ENCODE measurements around the gene DLGAP1.
"Not testable (repeated sequence)": the region's sequence is repeated elsewhere in the genome, so short reads cannot be mapped to it uniquely, and the experiment has no call there.

DLGAP1 gene

DNA sequence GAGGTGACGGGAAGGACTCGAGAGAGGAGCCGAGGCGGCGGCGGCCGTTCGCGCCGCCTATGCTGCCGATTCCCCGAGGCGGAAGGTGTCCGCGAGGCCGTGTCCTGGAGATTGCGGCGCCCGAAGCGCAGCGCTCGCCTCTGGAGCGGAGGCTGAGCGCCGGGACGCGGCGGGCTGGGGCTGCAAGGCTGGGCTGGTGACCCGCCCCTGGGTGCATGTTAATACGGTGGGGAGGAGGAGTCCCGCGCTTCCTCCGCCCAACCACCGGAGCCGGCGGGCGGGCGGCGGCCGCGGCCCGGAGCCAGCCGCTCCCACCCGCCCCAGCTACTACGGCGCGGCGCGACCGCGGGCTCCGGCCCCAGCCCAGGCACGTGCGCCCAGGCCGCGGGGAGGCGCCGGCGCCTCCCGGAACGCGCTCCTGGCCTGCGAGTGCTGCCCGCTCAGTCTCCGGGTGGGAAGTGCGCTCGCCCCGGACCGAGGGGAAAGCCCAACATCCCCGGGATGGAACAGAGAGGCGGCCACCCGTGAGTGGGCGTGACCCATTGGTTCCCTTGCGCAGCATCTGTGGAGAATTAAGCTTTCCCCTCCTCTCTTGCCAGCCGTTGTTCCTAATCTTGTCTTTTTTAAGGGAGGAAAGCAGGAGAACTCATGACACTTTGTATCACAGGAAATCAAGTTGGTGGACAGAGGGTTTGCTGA lies at the start of gene DLGAP1:
Gene DLGAP1 (minus strand): TSS at position 195 of the 699 bp plus-strand sequence.
- DNase-seq = no peak

DNA sequence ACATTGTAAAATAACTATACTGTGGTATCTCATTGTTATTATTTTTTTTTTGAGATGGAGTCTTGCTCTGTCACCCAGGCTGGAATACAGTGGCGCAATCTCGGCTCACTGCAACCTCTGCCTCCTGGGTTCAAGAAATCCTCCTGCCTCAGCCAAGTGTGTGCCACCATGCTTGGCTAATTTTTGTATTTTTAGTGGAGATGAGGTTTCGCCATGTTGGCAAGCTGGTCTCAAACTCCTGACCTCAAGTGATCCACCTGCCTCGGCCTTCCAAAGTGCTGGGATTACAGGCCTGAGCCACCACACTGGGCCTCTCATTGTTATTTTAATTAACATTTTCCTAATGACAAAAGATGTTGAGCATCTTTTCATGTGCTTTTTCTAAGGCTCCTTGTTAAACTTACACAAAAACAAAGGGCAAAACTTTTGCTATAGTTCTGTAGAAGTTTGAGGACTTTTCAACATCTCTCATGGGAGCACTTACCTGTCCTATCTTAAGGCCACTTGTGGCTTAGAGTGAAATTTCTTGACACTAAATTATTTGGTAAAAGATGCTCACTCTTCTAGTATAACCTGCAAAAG lies 39.7 kb upstream of the DLGAP1 start:
- DNase-seq = not testable (repeated sequence)

DNA sequence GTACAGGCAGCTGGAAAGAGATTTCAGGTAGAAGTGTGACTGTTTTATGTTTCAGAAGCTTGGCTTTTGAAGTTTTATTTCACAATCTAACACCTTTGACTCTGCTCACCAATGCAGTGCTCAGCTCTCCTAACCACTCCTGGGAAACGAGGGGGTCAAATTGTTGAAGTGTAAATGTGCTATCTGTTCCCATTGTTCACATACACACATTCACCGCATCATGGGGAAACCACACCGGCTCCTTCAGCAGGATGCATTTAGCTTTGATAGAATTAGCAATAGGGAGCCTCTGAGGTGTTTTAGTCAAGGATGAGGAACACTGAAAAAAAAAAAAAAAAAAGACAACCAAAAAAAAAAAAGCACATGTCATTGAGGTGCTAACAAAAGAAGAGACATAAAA lies 13.4 kb upstream of the DLGAP1 start:
- DNase-seq = no peak

DNA sequence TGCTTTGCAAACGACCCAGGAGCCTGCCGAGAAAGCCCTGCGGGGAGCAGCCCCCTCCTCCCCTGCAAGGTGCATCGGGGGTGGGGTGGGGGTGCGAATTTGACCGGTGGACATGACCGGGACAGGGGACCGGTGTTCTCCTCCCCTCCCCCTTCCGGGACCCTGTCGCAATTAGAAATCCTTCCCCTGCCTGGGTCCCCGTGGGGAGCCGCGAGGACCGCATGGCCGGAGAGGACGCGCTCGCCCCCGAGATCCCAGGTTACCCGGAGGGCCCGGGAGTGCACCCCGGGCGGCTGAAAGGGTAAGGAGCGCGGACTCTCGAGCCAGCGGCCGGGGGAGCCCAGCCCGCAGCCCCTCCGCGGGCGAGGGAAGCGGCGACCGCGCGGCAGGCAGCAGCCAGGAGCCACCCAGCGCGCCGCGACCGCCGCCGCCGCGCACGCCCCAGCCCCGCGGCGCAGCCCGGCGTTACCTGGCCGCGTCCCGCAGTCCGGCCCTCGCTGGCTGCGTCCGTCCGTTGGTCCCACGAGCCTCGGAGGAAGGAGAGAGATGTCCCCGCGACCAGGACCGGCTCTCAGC lies 482 bp downstream of the DLGAP1 start:
- DNase-seq = no peak

DNA sequence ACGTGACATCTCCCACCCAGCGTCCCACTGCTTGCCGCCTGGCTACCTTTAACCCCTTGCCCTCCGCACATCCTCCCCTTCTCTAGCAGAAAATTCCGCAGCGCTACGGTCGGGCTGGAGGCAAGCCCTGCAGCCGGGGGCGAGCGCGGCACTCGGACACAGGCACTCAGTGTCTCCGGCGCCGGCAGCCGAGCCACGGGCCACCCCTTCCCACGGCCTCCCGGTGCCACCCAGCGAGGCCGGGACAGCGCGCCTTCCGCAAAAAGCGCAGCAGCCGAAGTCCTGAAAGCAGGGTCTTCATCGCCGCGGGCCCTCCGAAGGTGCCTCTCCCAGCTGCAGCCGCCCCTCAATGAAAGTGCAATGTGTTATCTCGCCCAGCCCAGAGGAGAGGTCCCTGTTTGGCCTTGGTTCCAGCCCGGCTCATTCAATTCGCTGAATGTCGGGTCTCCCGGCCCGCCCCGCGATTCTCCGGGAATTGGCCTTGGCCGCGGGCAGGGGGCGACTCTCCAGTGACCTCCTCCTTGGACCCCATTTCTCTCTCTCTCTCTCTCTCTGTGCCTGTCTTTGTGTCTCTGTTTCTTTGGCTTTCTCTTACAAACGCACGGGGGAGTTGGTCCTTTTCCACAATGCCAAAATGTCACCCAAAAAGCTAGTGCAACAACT lies 1.1 kb downstream of the DLGAP1 start:
- DNase-seq = no peak

DNA sequence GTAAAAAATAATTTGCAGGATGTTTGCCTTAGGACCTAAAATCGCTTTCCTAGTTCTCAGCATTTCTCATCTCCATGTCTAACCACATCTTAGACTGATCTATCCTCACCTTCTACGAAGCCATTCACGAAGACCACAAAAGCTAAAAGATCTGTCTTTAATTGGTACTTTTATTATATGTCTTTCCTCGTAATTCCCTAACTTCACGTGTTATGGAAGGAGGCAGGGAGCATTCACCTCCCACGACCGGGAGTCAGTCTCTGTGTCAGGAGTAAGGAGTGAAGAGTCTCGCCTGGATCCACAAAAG lies 1.6 kb downstream of the DLGAP1 start:
- DNase-seq = no peak

DNA sequence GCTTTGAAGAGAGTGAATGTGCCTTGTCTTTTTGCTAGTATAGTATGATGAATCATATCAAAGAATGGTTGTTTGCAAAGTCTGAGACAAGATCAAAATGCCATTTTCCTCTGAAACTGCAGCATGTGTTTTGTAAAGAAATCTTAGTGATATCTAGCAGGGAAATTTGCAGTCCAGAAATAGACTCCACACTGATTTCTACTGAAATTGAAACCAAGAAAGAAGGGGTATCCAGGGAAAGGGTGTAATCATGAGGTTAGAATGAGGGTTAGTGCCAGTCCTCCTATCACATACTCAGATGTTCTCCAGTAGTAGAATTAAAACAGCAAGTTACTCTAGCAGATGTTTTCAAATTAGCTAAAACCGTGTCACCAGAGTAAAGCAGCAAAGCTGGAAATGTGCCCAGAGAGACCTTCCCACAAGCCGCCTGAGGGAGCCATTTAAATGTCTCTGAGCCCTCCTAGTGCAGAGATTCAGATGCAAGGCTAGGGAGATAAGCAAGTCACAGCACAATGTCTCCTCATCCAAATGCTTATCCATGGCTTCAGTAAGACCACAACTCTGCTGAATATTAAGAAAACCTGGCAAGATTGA lies 4.9 kb downstream of the DLGAP1 start:
- DNase-seq = no peak

DNA sequence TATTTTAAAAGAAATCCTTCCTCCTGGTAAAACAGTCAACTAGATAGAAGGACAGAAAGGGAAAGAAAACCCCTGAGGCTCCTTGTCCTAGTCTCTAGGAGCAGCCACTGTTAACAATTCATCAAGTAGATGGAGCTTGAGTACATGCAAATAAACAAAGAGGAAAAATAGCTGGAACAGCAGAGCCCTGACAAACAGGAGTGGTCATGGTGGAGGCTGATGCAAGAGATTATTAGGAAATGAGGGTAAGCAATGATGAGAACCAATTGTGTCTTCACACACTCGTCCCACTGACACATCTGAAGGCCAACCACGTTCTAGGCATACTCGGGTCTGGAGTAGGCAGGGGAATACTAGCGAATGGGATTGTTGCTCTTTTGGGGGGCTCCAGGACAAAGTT lies 9.2 kb downstream of the DLGAP1 start:
- DNase-seq = no peak

DNA sequence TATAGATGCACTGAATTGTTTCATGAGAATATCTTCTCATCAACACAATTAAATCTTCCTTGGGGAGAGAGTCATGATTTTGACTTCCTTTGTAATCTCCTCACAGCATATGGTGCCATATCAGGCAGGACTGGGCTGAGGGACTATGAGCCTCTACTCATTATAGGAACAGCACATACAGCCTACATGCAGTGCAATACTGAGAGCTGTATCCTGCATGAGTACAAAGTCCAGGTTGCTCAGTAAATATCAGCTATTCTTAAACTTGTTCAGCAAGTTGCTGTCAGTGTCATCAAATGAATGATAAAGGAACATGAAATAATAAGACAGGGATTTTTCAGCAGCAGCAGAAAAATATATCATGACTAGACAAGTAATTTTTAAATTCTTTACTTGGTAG lies 10.8 kb downstream of the DLGAP1 start:
- DNase-seq = no peak

DNA sequence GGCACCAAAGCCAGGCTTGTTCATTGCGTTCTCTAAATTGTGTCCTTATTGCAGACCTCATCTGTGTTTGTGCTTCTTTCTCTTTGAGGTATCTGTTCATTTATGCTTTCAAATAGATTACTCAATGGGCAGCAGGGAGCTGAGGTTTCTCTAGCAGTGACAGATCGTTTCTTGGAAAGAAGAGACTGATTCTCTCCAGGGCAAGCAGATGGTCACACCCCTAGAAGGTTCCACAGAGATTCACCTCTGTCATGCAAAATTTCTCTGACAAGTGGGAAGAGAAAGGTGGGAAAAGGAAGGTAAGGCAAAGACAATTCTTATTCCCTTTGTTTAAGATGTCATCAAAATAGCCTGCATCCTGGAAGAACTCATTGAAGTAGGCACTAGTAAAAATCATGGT lies 14.0 kb downstream of the DLGAP1 start:
- no peak for DNase-seq

DNA sequence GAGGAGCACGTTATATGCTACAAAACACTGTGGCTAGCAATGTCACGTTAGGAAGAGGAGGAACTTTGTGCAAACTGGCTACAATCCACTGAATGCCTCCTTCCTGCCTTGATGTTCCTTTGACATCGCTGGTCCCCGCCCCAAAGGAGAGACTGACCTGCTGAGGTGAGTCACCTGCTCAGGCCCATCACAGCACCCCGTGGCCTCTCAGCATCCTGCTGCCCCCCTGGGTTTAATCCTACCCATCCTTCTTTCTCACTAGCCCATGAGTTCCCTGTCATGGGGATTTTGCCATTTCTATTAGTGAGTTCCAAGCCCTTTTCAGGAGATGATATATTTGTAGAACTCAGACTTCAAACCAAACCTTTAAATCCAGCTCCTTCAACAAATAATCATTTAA lies 16.2 kb downstream of the DLGAP1 start:
- no peak for DNase-seq

DNA sequence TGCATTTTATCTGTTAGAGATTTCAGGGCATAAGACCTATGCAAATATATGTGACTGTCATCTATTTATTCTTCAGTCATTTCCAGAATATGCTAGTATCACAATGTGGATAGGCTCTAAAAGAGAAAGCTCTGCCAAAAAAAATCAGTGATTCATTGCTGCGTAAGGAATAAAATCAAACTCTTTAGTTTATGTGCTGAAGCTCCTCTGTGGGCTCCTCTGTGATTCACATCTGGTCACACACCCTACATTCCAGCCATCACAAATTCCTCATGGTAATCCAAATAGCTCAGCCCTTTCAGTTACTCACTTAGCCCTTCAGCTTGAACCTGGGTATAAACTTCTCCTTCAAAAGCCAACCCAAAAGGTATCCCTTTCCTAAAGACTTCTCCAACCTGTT lies 21.4 kb downstream of the DLGAP1 start:
- DNase-seq = no peak

DNA sequence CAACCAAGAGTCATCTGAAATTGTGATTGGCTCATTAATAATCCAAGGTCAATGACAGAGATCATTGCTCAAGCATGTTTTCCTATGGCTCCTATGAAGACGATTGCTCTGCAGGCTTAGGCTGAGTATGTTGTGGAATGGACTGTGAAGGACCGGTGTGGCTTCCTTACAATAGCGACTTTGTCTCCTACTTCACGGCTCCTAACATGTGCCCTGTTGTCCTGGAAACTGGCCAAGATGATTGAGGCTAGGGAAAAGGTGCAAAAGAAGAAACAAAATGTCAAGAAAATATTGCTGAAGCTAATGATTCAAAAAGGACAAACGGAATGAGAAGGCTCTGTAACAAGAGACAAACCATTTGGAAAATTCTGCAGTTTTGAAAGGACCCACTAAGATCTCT lies 24.3 kb downstream of the DLGAP1 start:
- no peak for DNase-seq

DNA sequence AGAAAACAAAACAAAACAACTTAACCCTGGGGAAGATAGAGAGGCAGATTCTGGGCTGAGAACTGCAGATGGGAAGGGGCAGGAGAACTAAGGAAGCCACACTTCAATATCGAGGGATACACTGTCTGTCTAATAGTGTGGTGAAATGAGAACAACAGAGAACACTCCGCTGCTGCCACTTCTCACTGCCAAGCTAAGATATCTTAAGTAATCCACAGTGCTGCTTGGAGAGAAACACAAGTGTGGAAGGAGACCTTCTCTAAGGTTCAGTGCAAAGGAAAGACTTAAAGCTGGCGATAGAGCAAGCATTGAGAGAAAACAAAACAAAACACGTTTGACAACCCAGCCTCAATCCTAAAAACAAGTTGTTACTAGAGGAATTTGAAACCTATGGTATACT lies 37.4 kb downstream of the DLGAP1 start:
- no peak for DNase-seq

DNA sequence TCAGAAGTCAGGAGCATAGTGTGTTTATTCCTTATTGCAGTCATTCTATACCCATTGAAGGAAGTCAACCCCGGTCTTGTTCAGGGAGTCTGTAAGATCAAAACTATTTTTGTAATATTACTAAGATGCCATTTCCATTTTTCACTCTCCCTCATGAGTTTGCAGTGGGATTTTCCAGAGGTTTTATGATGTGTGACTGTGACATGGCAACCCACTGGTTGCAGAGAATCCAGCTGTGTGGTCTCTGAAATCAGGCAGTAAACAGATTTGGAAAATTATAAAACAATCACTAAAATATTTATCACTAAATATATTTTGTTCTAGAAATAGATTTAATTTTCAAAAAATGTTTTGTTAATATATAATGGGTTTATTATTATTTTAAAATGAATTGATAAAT lies 38.1 kb downstream of the DLGAP1 start:
- DNase-seq = no peak

DNA sequence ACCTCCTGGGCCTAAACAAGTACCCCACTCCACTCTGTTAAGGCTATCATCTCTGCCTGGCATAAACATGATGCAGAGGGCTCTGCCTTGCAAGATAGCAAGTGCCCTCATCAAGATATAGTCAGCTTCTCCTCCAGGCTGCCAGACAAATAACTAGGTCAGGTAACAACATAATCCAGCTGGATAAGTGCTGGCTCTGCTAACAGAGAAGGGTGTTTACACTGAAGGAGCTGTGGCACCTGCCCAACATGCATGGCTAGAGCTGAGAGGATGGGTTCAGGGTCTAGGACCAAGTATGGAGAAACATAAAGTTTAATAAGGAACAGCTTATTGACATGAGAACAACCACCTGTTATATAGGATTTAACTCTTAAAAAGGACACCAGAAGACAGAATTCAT lies 42.8 kb downstream of the DLGAP1 start:
- DNase-seq = no peak

DNA sequence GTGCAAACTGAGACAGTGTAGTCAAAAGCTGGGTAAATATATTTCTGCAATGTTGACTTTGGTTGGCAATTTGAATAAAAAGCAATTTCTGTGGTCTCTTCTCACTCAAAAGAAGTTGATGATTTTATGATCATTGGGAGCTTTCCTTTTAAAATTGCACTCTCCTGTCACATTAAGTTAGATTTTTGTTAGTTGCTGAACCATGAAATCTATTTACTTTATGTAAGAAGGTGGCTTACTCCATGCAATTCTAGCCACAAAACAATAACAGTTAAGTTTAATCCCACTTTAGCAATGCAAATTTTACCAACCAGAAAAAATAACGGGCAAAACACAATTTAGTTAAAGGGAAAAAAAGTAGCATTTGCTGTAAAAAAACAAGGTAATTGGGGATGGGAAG lies 48.3 kb downstream of the DLGAP1 start:
- no peak for DNase-seq

DNA sequence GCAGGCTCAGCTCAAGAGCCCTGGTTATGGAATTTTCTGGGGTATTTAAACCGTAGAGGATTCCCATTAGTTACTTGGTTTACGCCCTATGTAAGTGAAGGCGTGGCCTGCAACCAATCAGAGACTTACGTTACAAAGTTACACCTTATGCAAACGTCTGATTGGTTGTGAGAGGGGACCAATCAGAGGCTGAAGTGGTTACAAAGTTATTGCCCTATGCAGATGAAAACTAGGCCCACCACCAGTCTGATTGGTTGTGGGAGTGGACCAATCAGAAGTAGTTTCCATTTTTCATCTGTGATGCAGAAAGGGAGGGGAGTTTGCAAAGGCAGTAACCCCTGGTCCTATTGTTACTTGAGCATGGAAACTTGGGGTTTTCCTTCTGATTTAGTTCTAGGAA lies 49.1 kb downstream of the DLGAP1 start:
- no peak for DNase-seq

DNA sequence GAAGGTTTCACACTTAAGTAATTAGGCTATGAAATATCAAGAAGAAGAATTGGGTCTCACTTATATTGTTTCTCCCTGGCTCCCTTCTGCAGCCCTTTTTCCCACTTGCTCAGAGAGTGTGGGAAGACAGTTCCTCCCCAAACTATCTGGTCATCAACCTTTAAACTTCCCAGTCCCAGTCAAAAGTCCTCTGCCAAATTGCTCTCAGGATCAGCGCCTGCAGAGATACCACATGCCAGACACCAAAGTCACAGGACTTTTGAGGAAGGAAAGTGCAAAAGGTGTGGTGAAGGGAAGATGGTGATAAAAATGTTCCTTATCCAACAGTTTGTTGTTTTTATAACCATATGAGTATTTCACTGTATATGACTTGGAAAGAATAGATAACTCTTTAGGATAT lies 51.3 kb downstream of the DLGAP1 start:
- DNase-seq = no peak

DNA sequence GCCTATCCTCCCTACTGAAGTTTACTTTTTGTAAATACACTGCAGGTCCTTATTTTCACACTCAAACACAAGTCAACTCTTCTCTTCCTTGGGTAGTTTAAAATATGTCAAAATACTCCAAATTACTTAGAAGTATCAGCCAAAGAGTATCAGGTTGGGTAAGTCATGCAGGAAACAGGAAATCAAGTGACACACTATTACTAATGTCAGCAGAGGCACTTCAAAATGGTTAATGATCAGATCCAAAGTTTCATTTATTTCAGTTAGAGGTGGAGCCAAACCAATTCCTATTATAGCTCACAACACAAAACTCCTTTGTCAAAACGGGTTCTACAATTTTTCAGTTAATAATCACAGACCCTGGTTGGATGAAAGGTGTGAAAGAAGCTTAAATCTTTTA lies 54.2 kb downstream of the DLGAP1 start:
- DNase-seq = no peak

DNA sequence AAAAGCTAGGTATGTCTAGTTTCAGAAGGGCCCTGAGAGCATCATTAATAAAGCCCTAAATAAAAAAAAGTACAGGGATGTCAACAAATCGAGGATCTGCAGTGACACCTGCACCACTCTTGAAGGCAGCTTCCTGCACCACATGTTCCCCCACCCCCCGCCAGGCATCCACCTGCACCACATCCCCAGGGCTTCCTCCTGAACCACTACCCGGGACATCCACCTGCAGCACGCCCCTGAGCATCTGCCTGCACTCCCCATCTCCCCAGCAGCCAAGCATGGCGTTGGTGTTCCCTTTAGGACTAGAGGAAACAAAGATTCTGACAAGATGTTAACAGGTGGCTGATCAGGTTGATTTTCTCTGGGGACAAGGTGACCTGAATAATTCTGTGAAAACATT lies 55.2 kb downstream of the DLGAP1 start:
- no peak for DNase-seq

DNA sequence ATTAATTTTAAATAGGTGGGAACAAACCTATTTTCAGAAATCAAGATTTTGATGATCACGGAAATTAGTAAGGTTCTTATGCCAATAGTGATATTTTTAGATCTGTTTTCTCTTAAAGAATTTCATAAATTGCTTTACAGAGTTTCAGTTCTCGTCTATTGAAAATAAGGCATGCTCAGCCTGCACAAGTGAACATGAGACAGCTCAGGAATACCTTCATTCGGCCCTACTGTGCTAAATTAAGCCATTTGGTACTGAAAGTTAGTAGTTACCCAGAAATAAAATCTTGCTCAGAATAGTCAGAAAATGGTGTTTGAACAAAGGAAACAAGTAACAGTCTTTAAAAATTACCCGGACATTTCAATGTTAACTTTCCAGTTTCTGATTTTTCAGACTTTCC lies 60.4 kb downstream of the DLGAP1 start:
- DNase-seq = no peak

DNA sequence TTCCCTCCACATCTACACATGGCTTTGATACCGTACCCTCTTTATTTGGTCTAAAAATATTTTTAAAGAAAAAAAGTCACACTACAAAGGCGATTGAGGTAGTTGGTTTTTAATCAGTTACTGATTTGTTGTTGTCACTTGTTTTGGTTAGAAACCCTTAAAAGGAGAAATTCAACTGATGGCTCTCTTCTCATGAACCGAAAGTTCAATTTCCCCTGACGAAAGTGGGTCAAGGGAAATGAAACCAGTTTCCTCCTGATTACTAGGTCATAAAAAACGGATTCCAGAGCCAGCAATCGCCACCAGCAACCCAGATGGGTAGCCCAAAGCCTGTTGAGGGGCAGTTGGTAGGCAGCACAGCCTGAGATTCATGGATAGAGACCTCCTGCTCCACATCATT lies 63.2 kb downstream of the DLGAP1 start:
- no peak for DNase-seq

DNA sequence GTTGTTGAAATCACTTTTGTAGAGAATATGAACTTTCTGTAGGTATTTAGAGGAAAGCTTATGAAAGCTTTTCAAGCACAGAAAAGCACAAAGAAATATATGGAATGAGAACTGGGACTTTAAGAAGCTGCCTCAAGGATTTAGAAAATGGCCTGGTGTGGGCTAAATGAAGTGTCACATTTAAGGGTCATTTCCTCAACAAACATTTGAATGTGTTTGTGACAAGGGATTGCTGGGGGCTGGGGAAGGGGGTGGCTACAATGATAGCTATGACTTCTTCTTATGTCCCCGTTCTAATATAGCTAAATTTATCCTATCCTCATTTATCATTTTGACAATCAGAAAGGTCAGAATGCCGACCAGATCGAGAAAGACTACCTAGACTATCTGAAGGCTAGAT lies 69.2 kb downstream of the DLGAP1 start:
- DNase-seq = no peak

Data from activated T-cell treated with anti-CD3 and anti-CD28 coated beads for 4 hours (primary cell).